ENCODE measurements around the gene IER2. TPM values are rescaled to one million over a fixed set of nuclear protein-coding genes. Genes with fewer than 3 reads are reported as not detected.

Gene IER2
- total and polyA plus RNA-seq, 9 of the 15 experiments (the other 6 are each of a cell fraction or from before 2014, with no cell fraction given), result 4.5 to 205 (median 23.7) TPM

DNA sequence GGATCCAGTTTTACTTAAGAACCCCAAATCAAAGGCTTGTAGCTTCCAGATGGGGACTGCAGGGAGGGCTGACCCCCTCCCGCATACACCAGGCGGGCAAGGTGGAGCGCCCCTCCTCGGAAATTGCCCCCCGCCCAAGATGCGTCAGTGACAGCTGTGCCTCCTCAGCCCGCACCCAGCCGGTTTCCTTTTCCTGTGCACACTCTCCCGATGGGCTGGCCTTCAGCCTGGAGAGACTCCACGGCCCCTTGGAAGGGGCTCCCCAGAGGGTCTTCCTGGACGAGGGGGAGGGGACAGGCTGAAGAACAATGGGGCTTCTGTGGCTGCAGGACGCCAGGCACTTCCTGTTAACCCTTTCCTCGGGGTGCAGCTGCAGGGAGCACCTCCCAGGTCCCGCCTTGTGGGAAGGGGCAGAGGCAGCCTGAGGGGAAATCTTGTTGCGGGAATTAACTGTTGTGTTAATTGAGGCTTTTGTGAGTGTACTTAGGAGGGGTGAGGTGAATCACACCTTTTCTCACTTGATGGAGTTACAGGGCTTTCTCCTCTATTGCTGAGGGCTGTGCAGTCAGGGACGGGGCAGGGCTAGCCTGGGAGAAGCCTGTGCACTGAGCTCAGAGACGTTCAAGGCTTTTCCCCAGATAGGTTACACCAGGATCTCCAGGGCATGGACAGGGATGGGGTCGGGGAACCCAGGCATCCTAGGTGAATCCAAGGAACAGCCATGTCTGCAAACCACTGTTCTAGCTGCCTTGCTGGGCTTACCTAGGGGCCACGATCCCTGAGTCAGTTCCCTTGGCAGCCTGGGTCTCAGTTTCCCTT lies 14.3 kb downstream of the IER2 start (continued):
- TF ChIP-seq E2F3 (CRISPR knock-in tag; IDR thresholded peaks at IDR 0.05), result no peak
- TF ChIP-seq ZNF197 (CRISPR knock-in tag; IDR thresholded peaks at IDR 0.05; ENCODE audit: low read depth), result 0 out of 2 replicates have a peak, but pooled peaks have one; percentile 64
- no peak for TF ChIP-seq SUPT5H (IDR thresholded peaks at IDR 0.05)
- peak; percentile 14; the same call in 1 of the 2 replicates for TF ChIP-seq ZNF766 (CRISPR knock-in tag; conservative IDR thresholded peaks at IDR 0.05)
- peak; percentile 48; the same call in 1 of the 2 replicates for TF ChIP-seq L3MBTL2 (IDR thresholded peaks at IDR 0.05)
- TF ChIP-seq HDAC1 (IDR thresholded peaks at IDR 0.05), result 0 out of 4 replicates have a peak, but pooled peaks of 1 of the 2 experiments have one; percentile 40
- TF ChIP-seq TAF9B (IDR thresholded peaks at IDR 0.05; ENCODE audit: partially characterized antibody), result peak; percentile 9
- peak; percentile 54; the same call in 1 of the 2 replicates for TF ChIP-seq HDAC2 (IDR thresholded peaks at IDR 0.05)
- TF ChIP-seq PATZ1 (CRISPR knock-in tag; IDR thresholded peaks at IDR 0.05; ENCODE audit: borderline replicate concordance), result peak; percentile 54; the same call in 1 of the 2 replicates
- TF ChIP-seq, protein P1, sequence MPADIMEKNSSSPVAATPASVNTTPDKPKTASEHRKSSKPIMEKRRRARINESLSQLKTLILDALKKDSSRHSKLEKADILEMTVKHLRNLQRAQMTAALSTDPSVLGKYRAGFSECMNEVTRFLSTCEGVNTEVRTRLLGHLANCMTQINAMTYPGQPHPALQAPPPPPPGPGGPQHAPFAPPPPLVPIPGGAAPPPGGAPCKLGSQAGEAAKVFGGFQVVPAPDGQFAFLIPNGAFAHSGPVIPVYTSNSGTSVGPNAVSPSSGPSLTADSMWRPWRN (IDR thresholded peaks at IDR 0.05; ENCODE audit: low read depth), result no peak
- no peak for TF ChIP-seq ZNF165 (CRISPR knock-in tag; IDR thresholded peaks at IDR 0.05; ENCODE audit: borderline replicate concordance)
- TF ChIP-seq CBX1 (IDR thresholded peaks at IDR 0.05; ENCODE audit: low read depth), result 0 out of 2 replicates have a peak, but pooled peaks have one; percentile 55
- peak; percentile 65 for TF ChIP-seq MTA1 (IDR thresholded peaks at IDR 0.05; ENCODE audit: borderline replicate concordance)
- no peak for TF ChIP-seq HNRNPH1 (optimal IDR thresholded peaks at IDR 0.05; ENCODE audit: low read depth, low read length)
- peak; percentile 2 to 35; a peak in 1 of 4 replicates for TF ChIP-seq SIN3A (IDR thresholded peaks at IDR 0.05; ENCODE audit: borderline replicate concordance in 2 of 2, control insufficient read depth in 1 of 2, low read depth in 2 of 2, low read length in 2 of 2)
- TF ChIP-seq POLR2A (conservative IDR thresholded peaks at IDR 0.05), result no peak
- TF ChIP-seq MTA3 (IDR thresholded peaks at IDR 0.05; ENCODE audit: borderline replicate concordance), result peak; percentile 56; the same call in 1 of the 2 replicates
- no peak for TF ChIP-seq ZNF668 (CRISPR knock-in tag; IDR thresholded peaks at IDR 0.05)
- no peak for TF ChIP-seq HCFC1 (IDR thresholded peaks at IDR 0.05; ENCODE audit: low read depth, low read length)
- TF ChIP-seq CREB3L1 (IDR thresholded peaks at IDR 0.05; ENCODE audit: borderline replicate concordance, low read depth), result no peak; the same call in 1 of the 2 replicates
- TF ChIP-seq XRCC4 (IDR thresholded peaks at IDR 0.05; ENCODE audit: extremely low read depth, insufficient read depth, insufficient read length), result no peak
- TF ChIP-seq CCAR2 (IDR thresholded peaks at IDR 0.05; ENCODE audit: low read depth, low read length), result no peak
